IMR-90 (cell line): ENCODE results near the gene SEMA6D. TPM values are rescaled to one million over a fixed set of nuclear protein-coding genes. Genes with fewer than 3 reads are reported as not detected.

Experiments used
- ATAC-seq: fragments of 200-7000 bp; cut with Tn5 transposase; 2 replicates; pipeline ENCODE4 v1.9.1; 2020; ENCODE audit warnings: low read depth, mild to moderate bottlenecking, moderate library complexity
- BruUV-seq: library from RNA; stranded (reverse); fragments of 400-500 nt; replicated peaks from 2 replicates; lab custom pipeline; 2021; lab: Mats Ljungman, UMichigan
- CTCF ChIA-PET: fragments of 300-600 bp; formaldehyde crosslinking; extraction: SDS; loops from one replicate; lab custom pipeline; 2021; ENCODE audit warnings: antibody characterized with exemption; lab: Yijun Ruan, JAX
- POLR2A ChIA-PET: fragments of 300-600 bp; sonication (Branson Sonifier 250); formaldehyde crosslinking; loops from one replicate; lab custom pipeline; 2022; ENCODE audit warnings: antibody characterized with exemption; ENCODE audit not compliant: unreplicated experiment; lab: Charles Lee
- DNase-seq: peaks from one replicate; pipeline ENCODE4 v3.0.0; 2013
- H2AFZ ChIP-seq: replicated peaks from 2 replicates; pipeline ENCODE3; 2013; ENCODE audit warnings: low read length, mild to moderate bottlenecking; ENCODE audit not compliant: poor library complexity
- H2AK5ac ChIP-seq: 2 replicates; pipeline ENCODE4 v1.6.1; 2013; ENCODE audit warnings: low read depth, low read length, inconsistent platforms
- H2AK9ac ChIP-seq: replicated peaks from 2 replicates; pipeline ENCODE3; 2013; ENCODE audit warnings: mild to moderate bottlenecking, low read depth, low read length, moderate library complexity; ENCODE audit not compliant: poor library complexity
- H2BK120ac ChIP-seq: 2 replicates; pipeline ENCODE4 v1.6.1; 2013; ENCODE audit warnings: low read depth, low read length, inconsistent platforms
- H2BK15ac ChIP-seq: 3 replicates; pipeline ENCODE4 v1.6.1; 2013; ENCODE audit warnings: low read depth, low read length, inconsistent platforms
- H2BK20ac ChIP-seq: 2 replicates; pipeline ENCODE4 v1.6.1; 2013; ENCODE audit warnings: low read depth, mild to moderate bottlenecking, inconsistent platforms, low read length, moderate library complexity
- H2BK5ac ChIP-seq: 2 replicates; pipeline ENCODE4 v1.6.1; 2013; ENCODE audit warnings: mild to moderate bottlenecking, low read depth, low read length, inconsistent platforms; ENCODE audit not compliant: poor library complexity, severe bottlenecking
- H3K14ac ChIP-seq: replicated peaks from 2 replicates; pipeline ENCODE4 v1.6.1; 2013; ENCODE audit warnings: low read depth, low read length, inconsistent platforms
- H3K18ac ChIP-seq: 2 replicates; pipeline ENCODE4 v1.6.1; 2013; ENCODE audit warnings: low read depth, low read length, control low read depth
- H3K23ac ChIP-seq: 2 replicates; pipeline ENCODE4 v1.6.1; 2013; ENCODE audit warnings: low read depth, low read length, inconsistent platforms
- H3K27ac ChIP-seq: 2 replicates; pipeline ENCODE4 v1.5.1; 2013; ENCODE audit warnings: mild to moderate bottlenecking, control low read depth, low read length; ENCODE audit not compliant: insufficient read depth
- H3K27me3 ChIP-seq: 2 replicates; pipeline ENCODE4 v1.6.1; 2013; ENCODE audit warnings: low read length; ENCODE audit not compliant: control insufficient read depth, insufficient read depth
- H3K36me3 ChIP-seq: 2 replicates; pipeline ENCODE4 v1.6.1; 2013; ENCODE audit warnings: low read length, mixed read lengths; ENCODE audit not compliant: control insufficient read depth, insufficient read depth
- H3K4ac ChIP-seq: 2 replicates; pipeline ENCODE4 v1.6.1; 2013; ENCODE audit warnings: low read depth, low read length, inconsistent platforms
- H3K4me1 ChIP-seq: 2 replicates; pipeline ENCODE4 v1.6.1; 2013; ENCODE audit warnings: low read length, mixed read lengths; ENCODE audit not compliant: control insufficient read depth, insufficient read depth
- H3K4me2 ChIP-seq: 2 replicates; pipeline ENCODE4 v1.6.1; 2013; ENCODE audit warnings: low read depth, mild to moderate bottlenecking, control low read depth, low read length, moderate library complexity
- H3K4me3 ChIP-seq: 2 replicates; pipeline ENCODE4 v1.5.1; 2013; ENCODE audit warnings: low read depth, mild to moderate bottlenecking, control low read depth, low read length, moderate library complexity; ENCODE audit not compliant: insufficient read depth
- H3K56ac ChIP-seq: 2 replicates; pipeline ENCODE4 v1.6.1; 2013; ENCODE audit warnings: low read length, inconsistent platforms; ENCODE audit not compliant: insufficient read depth; ENCODE audit errors: extremely low read depth
- H3K79me1 ChIP-seq, 2 experiments: 2 replicates each; pipeline ENCODE4 v1.6.1; 2013; ENCODE audit warnings: low read length in 2 of 2, inconsistent platforms in 1 of 2, low read depth in 1 of 2
- H3K9ac ChIP-seq: 2 replicates; pipeline ENCODE4 v1.6.1; 2013; ENCODE audit warnings: low read depth, low read length, control low read depth
- H3K9me1 ChIP-seq: 2 replicates; pipeline ENCODE4 v1.6.1; 2013; ENCODE audit warnings: low read length, inconsistent platforms; ENCODE audit not compliant: insufficient read depth
- H3K9me3 ChIP-seq: 2 replicates; pipeline ENCODE4 v1.6.1; 2013; ENCODE audit warnings: low read length; ENCODE audit not compliant: control insufficient read depth, insufficient read depth
- H4K20me1 ChIP-seq: 2 replicates; pipeline ENCODE4 v1.6.1; 2013; ENCODE audit warnings: low read length, inconsistent platforms; ENCODE audit not compliant: insufficient read depth
- H4K5ac ChIP-seq: 2 replicates; pipeline ENCODE4 v1.6.1; 2013; ENCODE audit warnings: mild to moderate bottlenecking, low read depth, low read length, control low read depth
- H4K8ac ChIP-seq, 2 experiments: 2 replicates each; pipeline ENCODE4 v1.6.1; 2013; ENCODE audit warnings: low read depth in 2 of 2, low read length in 2 of 2, control low read depth in 1 of 2, inconsistent platforms in 1 of 2
- H4K91ac ChIP-seq: 2 replicates; pipeline ENCODE4 v1.6.1; 2013; ENCODE audit warnings: low read depth, low read length, inconsistent platforms; ENCODE audit not compliant: insufficient read depth
- CEBPB ChIP-seq: IDR thresholded peaks from 2 replicates; pipeline ENCODE4 v1.6.1; 2012; ENCODE audit warnings: low read depth, low read length, improper control_type of control experiment
- CHD1 ChIP-seq: IDR thresholded peaks from 2 replicates; pipeline ENCODE4 v1.6.1; 2012; ENCODE audit warnings: low read depth, low read length, improper control_type of control experiment
- FOS ChIP-seq: fragments of 150-350 bp; IDR thresholded peaks from 2 replicates; pipeline ENCODE4 v1.6.1; 2016; ENCODE audit warnings: low read depth, low read length
- MAZ ChIP-seq: IDR thresholded peaks from 2 replicates; pipeline ENCODE4 v1.6.1; 2012; ENCODE audit warnings: low read depth, mild to moderate bottlenecking, low read length, improper control_type of control experiment, moderate library complexity, borderline replicate concordance
- NFE2L2 ChIP-seq: fragments of 150-350 bp; IDR thresholded peaks from 2 replicates; pipeline ENCODE4 v1.6.1; 2016; ENCODE audit warnings: low read depth, mild to moderate bottlenecking, low read length
- POLR2A ChIP-seq: IDR thresholded peaks from 2 replicates; pipeline ENCODE4 v1.6.1; 2012; ENCODE audit warnings: mild to moderate bottlenecking, low read depth, low read length
- RAD21 ChIP-seq: IDR thresholded peaks from 2 replicates; pipeline ENCODE4 v1.6.1; 2012; ENCODE audit warnings: low read length, improper control_type of control experiment
- RCOR1 ChIP-seq: IDR thresholded peaks from 2 replicates; pipeline ENCODE4 v1.6.1; 2012; ENCODE audit warnings: mild to moderate bottlenecking, low read length, improper control_type of control experiment; ENCODE audit not compliant: insufficient replicate concordance
- RFX5 ChIP-seq: IDR thresholded peaks from 2 replicates; pipeline ENCODE4 v1.8.0; 2012; ENCODE audit warnings: low read depth, mild to moderate bottlenecking, low read length, moderate library complexity
- SMC3 ChIP-seq: fragments of 150-350 bp; IDR thresholded peaks from 2 replicates; pipeline ENCODE4 v1.6.1; 2016; ENCODE audit warnings: low read depth, mild to moderate bottlenecking, antibody characterized with exemption, low read length, moderate library complexity
- WGBS, 2 experiments: methylation state at CpG; one replicate each; pipeline versions ENCODE4 v1.1.5 to v1.1.7; 2013; ENCODE audit warnings: missing lambda C conversion rate in 2 of 2; ENCODE audit not compliant: insufficient read length in 1 of 2; ENCODE audit errors: extremely low coverage in 2 of 2; 5-methylcytosine and 5-hydroxymethylcytosine counted together
- dilution Hi-C: fragments of 300-500 bp; cut with HindIII; formaldehyde crosslinking; loops from one replicate; pipeline ENCODE4 v1.14.3; 2018; ENCODE audit warnings: low sequenced_read_pairs; ENCODE audit not compliant: unreplicated experiment
- in situ Hi-C: fragments of 300-500 bp; cut with MboI; formaldehyde crosslinking; loops from 3 replicates; pipeline ENCODE4 v1.14.3; 2019; ENCODE audit warnings: low sequenced_read_pairs, inconsistent platforms, mixed read lengths
- intact Hi-C: fragments of 100-400 bp; cut with micrococcal nuclease; formaldehyde crosslinking; loops from 2 replicates; pipeline ENCODE4 v1.10.0; 2022
- polyA plus RNA-seq, 3 experiments: library from polyadenylated mRNA; depleted of rRNA; stranded (reverse); fragments of >200 nt; gene quantifications; 2 replicates each; pipeline ENCODE4 v1.2.3, GENCODE V29; 2012; ENCODE audit warnings: low replicate concordance in 1 of 3
- total RNA-seq: library from RNA; depleted of rRNA; stranded (reverse); fragments of >200 nt; gene quantifications from 2 replicates; pipeline ENCODE4 v1.2.3, GENCODE V29; 2012
- TF ChIP-seq, protein P1 (sequence below): conservative IDR thresholded peaks from 2 replicates; pipeline ENCODE4 v1.5.1; 2012; ENCODE audit warnings: mild to moderate bottlenecking, low read depth, low read length, improper control_type of control experiment
- TF ChIP-seq, protein P2 (sequence below): fragments of 150-350 bp; IDR thresholded peaks from 2 replicates; pipeline ENCODE4 v1.6.1; 2016; ENCODE audit warnings: low read depth, mild to moderate bottlenecking, low read length, moderate library complexity, borderline replicate concordance

SEMA6D gene
- total and polyA plus RNA-seq, 2 of the 4 experiments (the other 2 are of a cell fraction) = 12.6 to 17.4 TPM

- Histone ChIP-seq H3K27ac (no peak overlapping the region), H3K23ac (no peak overlapping the region; the same call in 1 of the 2 replicates), H3K9me1 (peaks cover 11% of the 10 kb centered on the region), H2AK9ac (no peak overlapping the region), H2BK120ac (peak overlapping the region; percentile 69; the same call in 1 of the 2 replicates), H3K18ac (no peak overlapping the region; the same call in 1 of the 2 replicates), H3K56ac (no peak overlapping the region), H4K20me1 (no peaks in the 10 kb centered on the region), H3K14ac (0 out of 2 replicates have a peak overlapping the region, but pooled peaks have one; percentile 71), H4K8ac (no peak overlapping the region), H3K4me1 (peaks cover 2% of the 10 kb centered on the region), H4K5ac (no peak overlapping the region), H3K4me2 (no peak overlapping the region), H2BK20ac (peak overlapping the region; percentile 54; the same call in 1 of the 2 replicates), H3K36me3 (peaks cover 6% of the 10 kb centered on the region; the same call in 1 of the 2 replicates), H2AFZ (no peak overlapping the region), H2AK5ac (peak overlapping the region; percentile 93; the same call in 1 of the 2 replicates), H3K9ac (no peak overlapping the region), H2BK5ac (peak overlapping the region; percentile 72), H3K9me3 (peaks cover 3% of the 10 kb centered on the region), H3K4me3 (no peak overlapping the region), H3K79me1 (peaks cover 0 to 53% of the 10 kb centered on the region in 2 experiments; a peak in 2 of 4 replicates), H2BK15ac (0 out of 3 replicates have a peak overlapping the region, but pooled peaks have one; percentile 32), H3K27me3 (no peaks in the 10 kb centered on the region), H3K4ac (no peak overlapping the region; the same call in 1 of the 2 replicates), H4K91ac (no peak overlapping the region)
- dilution Hi-C loops = no loop called here
- intact Hi-C loops = loop anchor here (2.0 kb wide), 1 partner anchor 37 kb away; no protein-coding TSS in a partner anchor
- in situ Hi-C loops = no loop called here
- ChIA-PET POLR2A (no interaction called here), CTCF (interaction anchor here (1.1 kb wide), 1 partner anchor 14 kb away, joined by 4 read pairs; no protein-coding TSS in a partner anchor)
- TF ChIP-seq, protein P1, sequence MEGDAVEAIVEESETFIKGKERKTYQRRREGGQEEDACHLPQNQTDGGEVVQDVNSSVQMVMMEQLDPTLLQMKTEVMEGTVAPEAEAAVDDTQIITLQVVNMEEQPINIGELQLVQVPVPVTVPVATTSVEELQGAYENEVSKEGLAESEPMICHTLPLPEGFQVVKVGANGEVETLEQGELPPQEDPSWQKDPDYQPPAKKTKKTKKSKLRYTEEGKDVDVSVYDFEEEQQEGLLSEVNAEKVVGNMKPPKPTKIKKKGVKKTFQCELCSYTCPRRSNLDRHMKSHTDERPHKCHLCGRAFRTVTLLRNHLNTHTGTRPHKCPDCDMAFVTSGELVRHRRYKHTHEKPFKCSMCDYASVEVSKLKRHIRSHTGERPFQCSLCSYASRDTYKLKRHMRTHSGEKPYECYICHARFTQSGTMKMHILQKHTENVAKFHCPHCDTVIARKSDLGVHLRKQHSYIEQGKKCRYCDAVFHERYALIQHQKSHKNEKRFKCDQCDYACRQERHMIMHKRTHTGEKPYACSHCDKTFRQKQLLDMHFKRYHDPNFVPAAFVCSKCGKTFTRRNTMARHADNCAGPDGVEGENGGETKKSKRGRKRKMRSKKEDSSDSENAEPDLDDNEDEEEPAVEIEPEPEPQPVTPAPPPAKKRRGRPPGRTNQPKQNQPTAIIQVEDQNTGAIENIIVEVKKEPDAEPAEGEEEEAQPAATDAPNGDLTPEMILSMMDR = no peak
- TF ChIP-seq FOS (no peak), RFX5 (no peak), NFE2L2 (no peak), CHD1 (no peak), MAZ (no peak), RAD21 (no peak), RCOR1 (no peak), SMC3 (no peak), CEBPB (no peak), POLR2A (no peak)
- TF ChIP-seq, protein P2, sequence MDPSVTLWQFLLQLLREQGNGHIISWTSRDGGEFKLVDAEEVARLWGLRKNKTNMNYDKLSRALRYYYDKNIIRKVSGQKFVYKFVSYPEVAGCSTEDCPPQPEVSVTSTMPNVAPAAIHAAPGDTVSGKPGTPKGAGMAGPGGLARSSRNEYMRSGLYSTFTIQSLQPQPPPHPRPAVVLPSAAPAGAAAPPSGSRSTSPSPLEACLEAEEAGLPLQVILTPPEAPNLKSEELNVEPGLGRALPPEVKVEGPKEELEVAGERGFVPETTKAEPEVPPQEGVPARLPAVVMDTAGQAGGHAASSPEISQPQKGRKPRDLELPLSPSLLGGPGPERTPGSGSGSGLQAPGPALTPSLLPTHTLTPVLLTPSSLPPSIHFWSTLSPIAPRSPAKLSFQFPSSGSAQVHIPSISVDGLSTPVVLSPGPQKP = no peak
- no peak for ATAC-seq
- no CpG with 5 or more reads among the region's 2 CpGs for whole genome bisulfite sequencing, 2 experiments
- peak; percentile 4 for DNase-seq
- BruUV-seq = no TSS peak
Measured at GRCh38 chr15:47755941-47756340, 38.6 kb downstream of the SEMA6D start.
